T-helper 17 cell (primary cell): ENCODE data around the gene STON2. TPM values are rescaled to one million over a fixed set of nuclear protein-coding genes. Genes with fewer than 3 reads are reported as not detected.

Source experiments
- ATAC-seq: fragments of 150-1000 bp; cut with Tn5 transposase; 2 replicates; pipeline ENCODE4 v1.10.0; 2021; ENCODE audit warnings: mild to moderate bottlenecking, moderate library complexity
- DNase-seq, 3 donors: peaks; one replicate each; pipeline versions ENCODE4 v3.0.0 to v3.0.0-alpha.2; 2020 to 2021
- H3K9me3 ChIP-seq: one replicate; pipeline ENCODE4 v1.7.0; 2013; ENCODE audit warnings: low read length, mild to moderate bottlenecking; ENCODE audit not compliant: control insufficient read depth, poor library complexity, severe bottlenecking
- H3K27ac Mint-ChIP-seq: one replicate; pipeline ENCODE4 v1.8.0; 2022; ENCODE audit warnings: mild to moderate bottlenecking, moderate library complexity, mixed read lengths
- H3K27me3 Mint-ChIP-seq: one replicate; pipeline ENCODE4 v1.8.0; 2022; ENCODE audit warnings: mixed read lengths
- H3K36me3 Mint-ChIP-seq: one replicate; pipeline ENCODE4 v1.8.0; 2022; ENCODE audit warnings: low read depth, mixed read lengths
- H3K4me1 Mint-ChIP-seq: one replicate; pipeline ENCODE4 v1.8.0; 2022; ENCODE audit warnings: mild to moderate bottlenecking, mixed read lengths
- H3K4me3 Mint-ChIP-seq: one replicate; pipeline ENCODE4 v1.8.0; 2022; ENCODE audit warnings: mild to moderate bottlenecking, moderate library complexity, mixed read lengths
- total RNA-seq, 4 donors: library from RNA in 2 of 4; stranded (reverse) in 2 of 4; gene quantifications; one replicate each; pipeline ENCODE4 v1.2.3 and lab custom pipeline; 2022 to 2026

The STON2 gene
- total RNA-seq, 2 donors from 2014 or later = 2.3 to 51.1 TPM

GRCh38 chr14:81286574-81287370 is 113.4 kb downstream of the STON2 start:
- no peaks in the 10 kb centered on the region for H3K9me3 ChIP-seq
- H3K27me3 Mint-ChIP-seq = peaks cover 25% of the 10 kb centered on the region
- no peak overlapping the region for H3K4me3 Mint-ChIP-seq
- DNase-seq = no peak
- no peak for ATAC-seq
- no peak overlapping the region for H3K27ac Mint-ChIP-seq
- no peaks in the 10 kb centered on the region for H3K36me3 Mint-ChIP-seq
- no peaks in the 10 kb centered on the region for H3K4me1 Mint-ChIP-seq

- Mint-ChIP-seq H3K27me3 (peaks cover 25% of the 10 kb centered on the region), H3K27ac (no peak overlapping the region), H3K4me1 (no peaks in the 10 kb centered on the region), H3K36me3 (no peaks in the 10 kb centered on the region), H3K4me3 (no peak overlapping the region)
- H3K9me3 ChIP-seq = no peaks in the 10 kb centered on the region
- no peak for ATAC-seq
- DNase-seq = no peak
Observed at GRCh38 chr14:81285245-81285644, 114.9 kb downstream of the STON2 start.

GRCh38 chr14:81281332-81281731 is 118.8 kb downstream of the STON2 start:
- no peak overlapping the region for H3K27ac Mint-ChIP-seq
- ATAC-seq = no peak
- H3K27me3 Mint-ChIP-seq = peaks cover 16% of the 10 kb centered on the region
- H3K4me1 Mint-ChIP-seq = peaks cover 8% of the 10 kb centered on the region
- no peaks in the 10 kb centered on the region for H3K9me3 ChIP-seq
- no peak for DNase-seq
- H3K4me3 Mint-ChIP-seq = no peak overlapping the region
- H3K36me3 Mint-ChIP-seq = no peaks in the 10 kb centered on the region

- H3K27ac Mint-ChIP-seq = no peak overlapping the region
- no peak for DNase-seq
- H3K36me3 Mint-ChIP-seq = no peaks in the 10 kb centered on the region
- H3K4me1 Mint-ChIP-seq = peaks cover 8% of the 10 kb centered on the region
- no peak for ATAC-seq
- no peaks in the 10 kb centered on the region for H3K9me3 ChIP-seq
- H3K27me3 Mint-ChIP-seq = peaks cover 27% of the 10 kb centered on the region
- H3K4me3 Mint-ChIP-seq = no peak overlapping the region
Observed at GRCh38 chr14:81280136-81280791, 119.9 kb downstream of the STON2 start.

GRCh38 chr14:81277096-81277495 is 123.0 kb downstream of the STON2 start:
- DNase-seq (no peak), ATAC-seq (no peak)
- H3K36me3 Mint-ChIP-seq = no peaks in the 10 kb centered on the region
- no peak overlapping the region for H3K4me3 Mint-ChIP-seq
- no peaks in the 10 kb centered on the region for H3K9me3 ChIP-seq
- no peak overlapping the region for H3K27ac Mint-ChIP-seq
- H3K27me3 Mint-ChIP-seq = peaks cover 34% of the 10 kb centered on the region
- peaks cover 8% of the 10 kb centered on the region for H3K4me1 Mint-ChIP-seq

GRCh38 chr14:81276073-81277069 is 123.8 kb downstream of the STON2 start:
- no peak overlapping the region for H3K27ac Mint-ChIP-seq
- no peak overlapping the region for H3K4me3 Mint-ChIP-seq
- no peak for ATAC-seq
- no peaks in the 10 kb centered on the region for H3K36me3 Mint-ChIP-seq
- peaks cover 8% of the 10 kb centered on the region for H3K4me1 Mint-ChIP-seq
- H3K27me3 Mint-ChIP-seq = peaks cover 34% of the 10 kb centered on the region
- DNase-seq = no peak
- H3K9me3 ChIP-seq = no peaks in the 10 kb centered on the region

- H3K9me3 ChIP-seq = no peaks in the 10 kb centered on the region
- peaks cover 39% of the 10 kb centered on the region for H3K27me3 Mint-ChIP-seq
- ATAC-seq (no peak), DNase-seq (no peak)
- H3K36me3 Mint-ChIP-seq = no peaks in the 10 kb centered on the region
- no peak overlapping the region for H3K27ac Mint-ChIP-seq
- no peak overlapping the region for H3K4me3 Mint-ChIP-seq
- H3K4me1 Mint-ChIP-seq = peaks cover 8% of the 10 kb centered on the region
Observed at GRCh38 chr14:81275305-81276072, 124.6 kb downstream of the STON2 start.

GRCh38 chr14:81273961-81274575 is 126.1 kb downstream of the STON2 start:
- no peak overlapping the region for H3K27ac Mint-ChIP-seq

GRCh38 chr14:81273521-81273920 is 126.6 kb downstream of the STON2 start:
- Mint-ChIP-seq H3K36me3 (no peaks in the 10 kb centered on the region), H3K4me1 (peaks cover 8% of the 10 kb centered on the region), H3K27me3 (peaks cover 49% of the 10 kb centered on the region), H3K27ac (no peak overlapping the region), H3K4me3 (no peak overlapping the region)
- H3K9me3 ChIP-seq = no peaks in the 10 kb centered on the region
- DNase-seq (no peak), ATAC-seq (no peak)

More at GRCh38 chr14:81273961-81274575, 126.1 kb downstream of the STON2 start:
- Mint-ChIP-seq H3K4me1 (peaks cover 8% of the 10 kb centered on the region), H3K4me3 (no peak overlapping the region), H3K27me3 (peaks cover 45% of the 10 kb centered on the region), H3K36me3 (no peaks in the 10 kb centered on the region)
- ATAC-seq = no peak
- no peak for DNase-seq
- no peaks in the 10 kb centered on the region for H3K9me3 ChIP-seq

- Mint-ChIP-seq H3K36me3 (no peaks in the 10 kb centered on the region), H3K4me1 (peaks cover 4% of the 10 kb centered on the region), H3K27ac (no peak overlapping the region), H3K27me3 (peaks cover 47% of the 10 kb centered on the region), H3K4me3 (no peak overlapping the region)
- DNase-seq = no peak
- ATAC-seq = no peak
- no peaks in the 10 kb centered on the region for H3K9me3 ChIP-seq
Observed at GRCh38 chr14:81272317-81272716, 127.8 kb downstream of the STON2 start.

- H3K9me3 ChIP-seq = no peaks in the 10 kb centered on the region
- Mint-ChIP-seq H3K27ac (no peak overlapping the region), H3K27me3 (peaks cover 50% of the 10 kb centered on the region), H3K36me3 (no peaks in the 10 kb centered on the region), H3K4me1 (no peaks in the 10 kb centered on the region), H3K4me3 (no peak overlapping the region)
- DNase-seq = no peak
- ATAC-seq = no peak
Observed at GRCh38 chr14:81269979-81270375, 130.1 kb downstream of the STON2 start.
